Measurements from ENCODE around the gene TMEM132D. TPM values are rescaled to one million over a fixed set of nuclear protein-coding genes. Genes with fewer than 3 reads are reported as not detected.

The TMEM132D gene
- total and polyA plus RNA-seq, 2 of the 8 experiments (the other 6 are each of a cell fraction or from before 2014, with no cell fraction given) = 3.5 to 10.1 TPM

- TF ChIP-seq, protein P1, sequence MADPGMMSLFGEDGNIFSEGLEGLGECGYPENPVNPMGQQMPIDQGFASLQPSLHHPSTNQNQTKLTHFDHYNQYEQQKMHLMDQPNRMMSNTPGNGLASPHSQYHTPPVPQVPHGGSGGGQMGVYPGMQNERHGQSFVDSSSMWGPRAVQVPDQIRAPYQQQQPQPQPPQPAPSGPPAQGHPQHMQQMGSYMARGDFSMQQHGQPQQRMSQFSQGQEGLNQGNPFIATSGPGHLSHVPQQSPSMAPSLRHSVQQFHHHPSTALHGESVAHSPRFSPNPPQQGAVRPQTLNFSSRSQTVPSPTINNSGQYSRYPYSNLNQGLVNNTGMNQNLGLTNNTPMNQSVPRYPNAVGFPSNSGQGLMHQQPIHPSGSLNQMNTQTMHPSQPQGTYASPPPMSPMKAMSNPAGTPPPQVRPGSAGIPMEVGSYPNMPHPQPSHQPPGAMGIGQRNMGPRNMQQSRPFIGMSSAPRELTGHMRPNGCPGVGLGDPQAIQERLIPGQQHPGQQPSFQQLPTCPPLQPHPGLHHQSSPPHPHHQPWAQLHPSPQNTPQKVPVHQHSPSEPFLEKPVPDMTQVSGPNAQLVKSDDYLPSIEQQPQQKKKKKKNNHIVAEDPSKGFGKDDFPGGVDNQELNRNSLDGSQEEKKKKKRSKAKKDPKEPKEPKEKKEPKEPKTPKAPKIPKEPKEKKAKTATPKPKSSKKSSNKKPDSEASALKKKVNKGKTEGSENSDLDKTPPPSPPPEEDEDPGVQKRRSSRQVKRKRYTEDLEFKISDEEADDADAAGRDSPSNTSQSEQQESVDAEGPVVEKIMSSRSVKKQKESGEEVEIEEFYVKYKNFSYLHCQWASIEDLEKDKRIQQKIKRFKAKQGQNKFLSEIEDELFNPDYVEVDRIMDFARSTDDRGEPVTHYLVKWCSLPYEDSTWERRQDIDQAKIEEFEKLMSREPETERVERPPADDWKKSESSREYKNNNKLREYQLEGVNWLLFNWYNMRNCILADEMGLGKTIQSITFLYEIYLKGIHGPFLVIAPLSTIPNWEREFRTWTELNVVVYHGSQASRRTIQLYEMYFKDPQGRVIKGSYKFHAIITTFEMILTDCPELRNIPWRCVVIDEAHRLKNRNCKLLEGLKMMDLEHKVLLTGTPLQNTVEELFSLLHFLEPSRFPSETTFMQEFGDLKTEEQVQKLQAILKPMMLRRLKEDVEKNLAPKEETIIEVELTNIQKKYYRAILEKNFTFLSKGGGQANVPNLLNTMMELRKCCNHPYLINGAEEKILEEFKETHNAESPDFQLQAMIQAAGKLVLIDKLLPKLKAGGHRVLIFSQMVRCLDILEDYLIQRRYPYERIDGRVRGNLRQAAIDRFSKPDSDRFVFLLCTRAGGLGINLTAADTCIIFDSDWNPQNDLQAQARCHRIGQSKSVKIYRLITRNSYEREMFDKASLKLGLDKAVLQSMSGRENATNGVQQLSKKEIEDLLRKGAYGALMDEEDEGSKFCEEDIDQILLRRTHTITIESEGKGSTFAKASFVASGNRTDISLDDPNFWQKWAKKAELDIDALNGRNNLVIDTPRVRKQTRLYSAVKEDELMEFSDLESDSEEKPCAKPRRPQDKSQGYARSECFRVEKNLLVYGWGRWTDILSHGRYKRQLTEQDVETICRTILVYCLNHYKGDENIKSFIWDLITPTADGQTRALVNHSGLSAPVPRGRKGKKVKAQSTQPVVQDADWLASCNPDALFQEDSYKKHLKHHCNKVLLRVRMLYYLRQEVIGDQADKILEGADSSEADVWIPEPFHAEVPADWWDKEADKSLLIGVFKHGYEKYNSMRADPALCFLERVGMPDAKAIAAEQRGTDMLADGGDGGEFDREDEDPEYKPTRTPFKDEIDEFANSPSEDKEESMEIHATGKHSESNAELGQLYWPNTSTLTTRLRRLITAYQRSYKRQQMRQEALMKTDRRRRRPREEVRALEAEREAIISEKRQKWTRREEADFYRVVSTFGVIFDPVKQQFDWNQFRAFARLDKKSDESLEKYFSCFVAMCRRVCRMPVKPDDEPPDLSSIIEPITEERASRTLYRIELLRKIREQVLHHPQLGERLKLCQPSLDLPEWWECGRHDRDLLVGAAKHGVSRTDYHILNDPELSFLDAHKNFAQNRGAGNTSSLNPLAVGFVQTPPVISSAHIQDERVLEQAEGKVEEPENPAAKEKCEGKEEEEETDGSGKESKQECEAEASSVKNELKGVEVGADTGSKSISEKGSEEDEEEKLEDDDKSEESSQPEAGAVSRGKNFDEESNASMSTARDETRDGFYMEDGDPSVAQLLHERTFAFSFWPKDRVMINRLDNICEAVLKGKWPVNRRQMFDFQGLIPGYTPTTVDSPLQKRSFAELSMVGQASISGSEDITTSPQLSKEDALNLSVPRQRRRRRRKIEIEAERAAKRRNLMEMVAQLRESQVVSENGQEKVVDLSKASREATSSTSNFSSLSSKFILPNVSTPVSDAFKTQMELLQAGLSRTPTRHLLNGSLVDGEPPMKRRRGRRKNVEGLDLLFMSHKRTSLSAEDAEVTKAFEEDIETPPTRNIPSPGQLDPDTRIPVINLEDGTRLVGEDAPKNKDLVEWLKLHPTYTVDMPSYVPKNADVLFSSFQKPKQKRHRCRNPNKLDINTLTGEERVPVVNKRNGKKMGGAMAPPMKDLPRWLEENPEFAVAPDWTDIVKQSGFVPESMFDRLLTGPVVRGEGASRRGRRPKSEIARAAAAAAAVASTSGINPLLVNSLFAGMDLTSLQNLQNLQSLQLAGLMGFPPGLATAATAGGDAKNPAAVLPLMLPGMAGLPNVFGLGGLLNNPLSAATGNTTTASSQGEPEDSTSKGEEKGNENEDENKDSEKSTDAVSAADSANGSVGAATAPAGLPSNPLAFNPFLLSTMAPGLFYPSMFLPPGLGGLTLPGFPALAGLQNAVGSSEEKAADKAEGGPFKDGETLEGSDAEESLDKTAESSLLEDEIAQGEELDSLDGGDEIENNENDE (IDR thresholded peaks at IDR 0.05; ENCODE audit: insufficient replicate concordance, low read length) = no peak
- TF ChIP-seq KDM4A (IDR thresholded peaks at IDR 0.05; ENCODE audit: low read depth, low read length, severe bottlenecking) = no peak
Observed at GRCh38 chr12:129068684-129069083, 835.1 kb downstream of the TMEM132D start (continued).

Data from H1 (cell line).